Subcutaneous adipose tissue (tissue), 4 donors: ENCODE results near the gene TMBIM6. TPM values are rescaled to one million over a fixed set of nuclear protein-coding genes. Genes with fewer than 3 reads are reported as not detected.

Experiments
- CTCF ChIP-seq: fragments of 450-650 bp; IDR thresholded peaks from one replicate; pipeline ENCODE4 v1.5.1; 2016; ENCODE audit warnings: low read depth, mild to moderate bottlenecking, control low read depth, antibody characterized with exemption, moderate library complexity
- total RNA-seq, 4 donors: library from RNA; depleted of rRNA; stranded (reverse); fragments of >200 nt; gene quantifications; one replicate each; pipeline ENCODE4 v1.1.0, GENCODE V29; 2016

Gene TMBIM6
- total RNA-seq, 4 donors from 2014 or later, result 263 to 522 (median 375) TPM

GRCh38 chr12:49708851-49709250, 32.5 kb upstream of the TMBIM6 start:
- TF ChIP-seq CTCF, result no peak

GRCh38 chr12:49716553-49716952, 24.8 kb upstream of the TMBIM6 start:
- TF ChIP-seq CTCF, result no peak

GRCh38 chr12:49720214-49720613, 21.1 kb upstream of the TMBIM6 start:
- no peak for TF ChIP-seq CTCF

- TF ChIP-seq CTCF, result no peak
Measured at GRCh38 chr12:49728446-49728845, 12.9 kb upstream of the TMBIM6 start.

GRCh38 chr12:49730050-49730449, 11.3 kb upstream of the TMBIM6 start:
- TF ChIP-seq CTCF, result no peak

GRCh38 chr12:49730568-49731101, 10.7 kb upstream of the TMBIM6 start:
- no peak for TF ChIP-seq CTCF

GRCh38 chr12:49733219-49734017, 7.9 kb upstream of the TMBIM6 start:
- no peak for TF ChIP-seq CTCF
